Spleen (tissue), 7 donors: ENCODE data around the gene ST7.

ENCODE experiments used
- POLR2A ChIP-seq, 3 donors: fragments of 450-650 bp; IDR thresholded peaks; one replicate each; pipeline ENCODE4 v1.5.1; 2017; ENCODE audit warnings: antibody characterized with exemption in 3 of 3, mild to moderate bottlenecking in 1 of 3
- TF ChIP-seq, protein P1 (sequence below), 11 experiments: fragments of 200-600 bp in 7 of 11; fragments of 450-650 bp in 4 of 11; sonication (generic) in 4 of 11; IDR thresholded peaks in 8 of 11; conservative IDR thresholded peaks in 3 of 11; 1 replicate in 7 of 11; 2 replicates in 4 of 11; pipeline versions ENCODE4 v1.4.0 to v1.8.0; 2016 to 2021; ENCODE audit warnings: antibody characterized with exemption in 11 of 11, inconsistent platforms in 4 of 11, mild to moderate bottlenecking in 1 of 11
- donor health status: DM: no; HTN: no; CAD: no; lungs with moderate emphysema.
- donor health status: DM: no; HTN: no; CAD: no.
- donor health status: DM: no; HTN: no; CAD: no.

DNA sequence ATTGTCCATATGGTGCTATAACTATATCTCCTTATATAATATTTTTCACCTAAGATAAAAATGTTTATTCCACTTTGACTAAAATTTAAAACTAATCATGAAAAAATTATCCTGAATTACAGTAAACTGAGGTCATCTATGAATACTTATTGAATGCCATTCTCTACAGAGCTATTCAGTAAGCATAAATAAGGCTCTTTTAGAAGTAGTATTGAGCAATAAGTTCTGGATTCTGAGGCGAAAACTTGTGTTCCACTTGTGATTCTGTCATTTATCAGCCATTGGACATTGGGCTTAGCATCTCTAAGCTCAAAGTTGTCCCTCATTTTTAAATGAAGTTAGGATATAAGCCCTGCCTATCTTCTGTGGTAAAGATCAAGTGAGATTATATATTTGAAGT is 238.8 kb downstream of the ST7 start:
- TF ChIP-seq POLR2A (IDR thresholded peaks at IDR 0.05) = no peak
- TF ChIP-seq, protein P1, sequence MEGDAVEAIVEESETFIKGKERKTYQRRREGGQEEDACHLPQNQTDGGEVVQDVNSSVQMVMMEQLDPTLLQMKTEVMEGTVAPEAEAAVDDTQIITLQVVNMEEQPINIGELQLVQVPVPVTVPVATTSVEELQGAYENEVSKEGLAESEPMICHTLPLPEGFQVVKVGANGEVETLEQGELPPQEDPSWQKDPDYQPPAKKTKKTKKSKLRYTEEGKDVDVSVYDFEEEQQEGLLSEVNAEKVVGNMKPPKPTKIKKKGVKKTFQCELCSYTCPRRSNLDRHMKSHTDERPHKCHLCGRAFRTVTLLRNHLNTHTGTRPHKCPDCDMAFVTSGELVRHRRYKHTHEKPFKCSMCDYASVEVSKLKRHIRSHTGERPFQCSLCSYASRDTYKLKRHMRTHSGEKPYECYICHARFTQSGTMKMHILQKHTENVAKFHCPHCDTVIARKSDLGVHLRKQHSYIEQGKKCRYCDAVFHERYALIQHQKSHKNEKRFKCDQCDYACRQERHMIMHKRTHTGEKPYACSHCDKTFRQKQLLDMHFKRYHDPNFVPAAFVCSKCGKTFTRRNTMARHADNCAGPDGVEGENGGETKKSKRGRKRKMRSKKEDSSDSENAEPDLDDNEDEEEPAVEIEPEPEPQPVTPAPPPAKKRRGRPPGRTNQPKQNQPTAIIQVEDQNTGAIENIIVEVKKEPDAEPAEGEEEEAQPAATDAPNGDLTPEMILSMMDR (IDR thresholded peaks at IDR 0.05 in 8 of 11, conservative IDR thresholded peaks at IDR 0.05 in 3 of 11) = no peak
